Activated CD4-positive, alpha-beta T cell treated with anti-CD3 and anti-CD28 coated beads for 36 hours (primary cell): ENCODE data around the gene KCNQ4. TPM values are rescaled to one million over a fixed set of nuclear protein-coding genes. Genes with fewer than 3 reads are reported as not detected.

ENCODE experiments used
- ATAC-seq: fragments of 200-7000 bp; cut with Tn5 transposase; one replicate; pipeline ENCODE4 v1.10.0; 2021; ENCODE audit warnings: mild to moderate bottlenecking, moderate library complexity
- CTCF ChIA-PET: fragments of 350-600 bp; sonication (Branson Sonifier 250); formaldehyde crosslinking; loops from one replicate; lab custom pipeline; 2021; ENCODE audit warnings: antibody characterized with exemption; lab: Charles Lee
- POLR2A ChIA-PET: fragments of 350-600 bp; sonication (Branson Sonifier 250); formaldehyde crosslinking; loops from one replicate; lab custom pipeline; 2021; ENCODE audit warnings: antibody characterized with exemption, inconsistent platforms; lab: Charles Lee
- DNase-seq: peaks from one replicate; pipeline ENCODE4 v3.0.0-alpha.2; 2020
- H3K27ac Mint-ChIP-seq: one replicate; pipeline ENCODE4 v1.8.0; 2021; ENCODE audit warnings: mixed read lengths
- H3K27me3 Mint-ChIP-seq: one replicate; pipeline ENCODE4 v1.8.0; 2021; ENCODE audit warnings: mixed read lengths
- H3K36me3 Mint-ChIP-seq: one replicate; pipeline ENCODE4 v1.8.0; 2021; ENCODE audit warnings: low read depth, mixed read lengths
- H3K4me1 Mint-ChIP-seq: one replicate; pipeline ENCODE4 v1.8.0; 2021; ENCODE audit warnings: mixed read lengths
- H3K4me3 Mint-ChIP-seq: one replicate; pipeline ENCODE4 v1.8.0; 2021; ENCODE audit warnings: mild to moderate bottlenecking, moderate library complexity, mixed read lengths
- H3K9me3 Mint-ChIP-seq: one replicate; pipeline ENCODE4 v1.8.0; 2021; ENCODE audit warnings: low read depth, mixed read lengths
- intact Hi-C, 2 experiments: fragments of 100-400 bp; cut with DNase I in 1 of 2; cut with micrococcal nuclease in 1 of 2; formaldehyde crosslinking; loops; one replicate each; pipeline versions ENCODE4 v1.14.2 to v1.15.1; 2022 to 2024; cut with DNase I, micrococcal nuclease
- total RNA-seq, 2 experiments: library from RNA; stranded (reverse); gene quantifications; one replicate each; pipeline ENCODE4 v1.2.3, GENCODE V29; 2021

KCNQ4 gene
- total RNA-seq, 2 experiments from 2014 or later = 0.43 to 0.58 TPM

GRCh38 chr1:40780678-40781607, 2.6 kb upstream of the KCNQ4 start:
- H3K4me1 Mint-ChIP-seq = peaks cover 6% of the 10 kb centered on the region
- H3K9me3 Mint-ChIP-seq = no peaks in the 10 kb centered on the region
- no peak overlapping the region for H3K27ac Mint-ChIP-seq
- H3K36me3 Mint-ChIP-seq = peaks cover 21% of the 10 kb centered on the region
- H3K4me3 Mint-ChIP-seq = no peak overlapping the region
- no peak for DNase-seq
- no peak for ATAC-seq
- intact Hi-C loops = loop anchor here in 1 of 2 experiments (10.0 kb wide), 1 partner anchor 174 kb away; no protein-coding TSS in a partner anchor
- POLR2A ChIA-PET = no interaction called here
- CTCF ChIA-PET = no interaction called here
- peaks cover 26% of the 10 kb centered on the region for H3K27me3 Mint-ChIP-seq

DNA sequence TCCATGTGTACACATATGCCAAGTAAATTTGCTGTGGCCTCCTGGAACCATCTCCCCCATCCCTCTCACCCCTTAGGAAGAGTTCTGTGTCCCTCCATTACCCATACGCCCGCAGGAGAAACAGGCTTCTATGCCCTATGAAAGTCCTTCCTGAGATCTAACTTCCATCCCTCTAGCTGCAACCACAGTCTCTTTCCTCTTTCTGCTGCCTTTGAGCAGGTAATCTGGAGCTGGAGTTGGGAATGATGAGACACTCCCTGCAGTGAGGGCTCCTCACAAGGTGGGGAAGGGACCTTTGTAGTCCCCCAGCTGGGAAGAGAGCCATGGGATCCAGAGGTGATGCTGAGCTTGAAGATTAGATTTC, 2.0 kb upstream of the KCNQ4 start:
- intact Hi-C loops = loop anchor here in 1 of 2 experiments (10.0 kb wide), 1 partner anchor 173 kb away; no protein-coding TSS in a partner anchor
- Mint-ChIP-seq H3K36me3 (peaks cover 14% of the 10 kb centered on the region), H3K4me1 (peaks cover 6% of the 10 kb centered on the region), H3K4me3 (no peak overlapping the region), H3K27me3 (peaks cover 26% of the 10 kb centered on the region), H3K9me3 (no peaks in the 10 kb centered on the region), H3K27ac (peak overlapping the region; percentile 33)
- ChIA-PET CTCF (interaction anchor here (0.7 to 0.8 kb wide), 2 partner anchors 28 to 742 kb away, joined by 4 to 5 read pairs; no protein-coding TSS in a partner anchor), POLR2A (no interaction called here)
- DNase-seq (no peak), ATAC-seq (no peak)

DNA sequence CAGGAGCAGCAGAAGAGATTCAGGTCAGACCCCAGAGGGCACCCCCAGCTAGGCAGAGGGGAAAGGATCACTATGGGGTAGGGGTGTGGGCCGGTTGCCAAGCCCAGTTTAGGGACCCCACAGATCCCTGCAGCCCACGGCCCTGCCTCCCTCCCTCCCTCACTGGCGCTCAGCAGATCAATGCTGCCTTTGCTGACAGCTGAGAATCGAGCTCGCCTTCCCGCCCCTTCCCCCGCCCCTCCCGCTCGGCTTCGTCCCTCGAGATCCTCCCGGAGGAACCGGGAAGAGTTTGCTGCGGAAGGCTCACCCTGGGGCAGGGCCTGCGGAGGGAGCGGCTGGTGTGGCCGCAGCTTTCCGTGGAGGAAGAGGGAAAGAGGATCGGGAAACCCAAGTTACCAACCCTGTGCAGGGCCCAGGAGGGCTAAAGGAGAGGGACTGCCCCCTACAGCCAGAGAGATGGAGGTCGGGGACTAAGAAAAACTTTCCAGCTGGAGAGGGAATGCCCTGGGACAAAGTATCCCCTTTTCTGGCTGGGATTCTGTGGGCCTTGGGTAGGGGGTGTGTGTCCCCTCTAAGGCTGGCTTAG, 1.1 kb upstream of the KCNQ4 start:
- peaks cover 26% of the 10 kb centered on the region for H3K27me3 Mint-ChIP-seq
- CTCF ChIA-PET = interaction anchor here (0.7 to 1.0 kb wide), 4 partner anchors 27 to 743 kb away, joined by 4 to 5 read pairs (median 4); no protein-coding TSS in a partner anchor
- no peak overlapping the region for H3K27ac Mint-ChIP-seq
- POLR2A ChIA-PET = no interaction called here
- H3K9me3 Mint-ChIP-seq = no peaks in the 10 kb centered on the region
- DNase-seq = no peak
- H3K4me1 Mint-ChIP-seq = peaks cover 6% of the 10 kb centered on the region
- H3K36me3 Mint-ChIP-seq = peaks cover 7% of the 10 kb centered on the region
- no peak for ATAC-seq
- peak overlapping the region; percentile 64 for H3K4me3 Mint-ChIP-seq
- intact Hi-C loops = loop anchor here in 1 of 2 experiments (10.0 kb wide), 1 partner anchor 172 kb away; no protein-coding TSS in a partner anchor

DNA sequence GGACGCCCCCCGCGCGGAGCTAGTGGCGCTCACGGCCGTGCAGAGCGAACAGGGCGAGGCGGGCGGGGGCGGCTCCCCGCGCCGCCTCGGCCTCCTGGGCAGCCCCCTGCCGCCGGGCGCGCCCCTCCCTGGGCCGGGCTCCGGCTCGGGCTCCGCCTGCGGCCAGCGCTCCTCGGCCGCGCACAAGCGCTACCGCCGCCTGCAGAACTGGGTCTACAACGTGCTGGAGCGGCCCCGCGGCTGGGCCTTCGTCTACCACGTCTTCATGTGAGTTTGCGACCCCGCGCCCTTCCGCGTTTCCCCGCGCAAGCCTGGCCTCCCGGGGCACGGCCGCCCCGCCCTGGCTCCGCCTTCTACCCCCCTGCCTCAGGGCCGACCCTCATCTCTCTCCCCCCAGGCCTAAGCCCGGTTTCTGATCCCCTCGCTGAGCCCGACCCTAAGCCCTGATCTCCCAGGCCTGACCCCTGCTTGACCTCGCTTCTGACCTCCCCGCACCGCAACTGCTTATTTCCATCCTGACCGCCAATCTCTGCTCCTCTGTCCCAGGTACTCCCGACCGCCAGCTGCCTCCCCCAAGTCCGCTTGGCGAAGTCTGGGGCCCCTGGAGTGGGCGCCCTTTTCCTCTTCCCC, 669 bp downstream of the KCNQ4 start:
- Mint-ChIP-seq H3K4me3 (peak overlapping the region; percentile 52), H3K9me3 (no peaks in the 10 kb centered on the region), H3K27ac (no peak overlapping the region), H3K36me3 (peaks cover 3% of the 10 kb centered on the region), H3K27me3 (peaks cover 26% of the 10 kb centered on the region), H3K4me1 (peaks cover 6% of the 10 kb centered on the region)
- intact Hi-C loops = loop anchor here in 1 of 2 experiments (10.0 kb wide), 1 partner anchor 171 kb away; no protein-coding TSS in a partner anchor
- ChIA-PET POLR2A (no interaction called here), CTCF (no interaction called here)
- ATAC-seq = peak; percentile 25
- DNase-seq = no peak

- Mint-ChIP-seq H3K4me3 (peak overlapping the region; percentile 52), H3K36me3 (peaks cover 3% of the 10 kb centered on the region), H3K27me3 (peaks cover 26% of the 10 kb centered on the region), H3K27ac (no peak overlapping the region), H3K9me3 (no peaks in the 10 kb centered on the region), H3K4me1 (peaks cover 6% of the 10 kb centered on the region)
- CTCF ChIA-PET = no interaction called here
- DNase-seq (no peak), ATAC-seq (no peak)
- intact Hi-C loops = loop anchor here in 1 of 2 experiments (10.0 kb wide), 1 partner anchor 170 kb away; no protein-coding TSS in a partner anchor
- POLR2A ChIA-PET = interaction anchor here (0.7 kb wide), 1 partner anchor 61 kb away, joined by 3 read pairs; no protein-coding TSS in a partner anchor
Observed at GRCh38 chr1:40784771-40785151, 1.2 kb downstream of the KCNQ4 start.

DNA sequence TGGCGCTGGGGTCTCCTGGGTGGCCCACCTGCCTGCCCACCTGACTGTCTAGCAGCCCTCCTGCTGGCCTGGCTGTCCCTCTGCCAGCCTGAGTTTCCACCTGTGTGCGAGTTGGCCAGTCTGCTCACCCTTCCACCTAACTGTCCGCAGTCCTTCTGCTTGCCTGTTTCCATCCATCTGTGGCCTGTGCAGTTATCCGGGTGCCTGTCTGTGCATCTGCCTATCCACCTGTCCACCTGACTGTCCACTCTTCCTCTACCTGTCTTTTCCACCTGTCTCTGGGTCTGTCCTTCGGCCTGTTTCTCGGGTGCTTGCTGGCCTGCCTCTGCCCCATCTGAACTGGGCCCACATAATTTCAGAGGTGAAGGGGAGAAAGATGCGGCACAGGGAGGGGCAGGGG, 1.9 kb downstream of the KCNQ4 start:
- Mint-ChIP-seq H3K4me1 (peaks cover 6% of the 10 kb centered on the region), H3K27ac (no peak overlapping the region), H3K4me3 (no peak overlapping the region), H3K27me3 (peaks cover 26% of the 10 kb centered on the region), H3K9me3 (no peaks in the 10 kb centered on the region), H3K36me3 (peaks cover 3% of the 10 kb centered on the region)
- CTCF ChIA-PET = no interaction called here
- intact Hi-C loops = loop anchor here in 1 of 2 experiments (10.0 kb wide), 1 partner anchor 169 kb away; no protein-coding TSS in a partner anchor
- DNase-seq = no peak
- POLR2A ChIA-PET = interaction anchor here (0.7 kb wide), 1 partner anchor 60 kb away, joined by 3 read pairs; no protein-coding TSS in a partner anchor
- no peak for ATAC-seq

DNA sequence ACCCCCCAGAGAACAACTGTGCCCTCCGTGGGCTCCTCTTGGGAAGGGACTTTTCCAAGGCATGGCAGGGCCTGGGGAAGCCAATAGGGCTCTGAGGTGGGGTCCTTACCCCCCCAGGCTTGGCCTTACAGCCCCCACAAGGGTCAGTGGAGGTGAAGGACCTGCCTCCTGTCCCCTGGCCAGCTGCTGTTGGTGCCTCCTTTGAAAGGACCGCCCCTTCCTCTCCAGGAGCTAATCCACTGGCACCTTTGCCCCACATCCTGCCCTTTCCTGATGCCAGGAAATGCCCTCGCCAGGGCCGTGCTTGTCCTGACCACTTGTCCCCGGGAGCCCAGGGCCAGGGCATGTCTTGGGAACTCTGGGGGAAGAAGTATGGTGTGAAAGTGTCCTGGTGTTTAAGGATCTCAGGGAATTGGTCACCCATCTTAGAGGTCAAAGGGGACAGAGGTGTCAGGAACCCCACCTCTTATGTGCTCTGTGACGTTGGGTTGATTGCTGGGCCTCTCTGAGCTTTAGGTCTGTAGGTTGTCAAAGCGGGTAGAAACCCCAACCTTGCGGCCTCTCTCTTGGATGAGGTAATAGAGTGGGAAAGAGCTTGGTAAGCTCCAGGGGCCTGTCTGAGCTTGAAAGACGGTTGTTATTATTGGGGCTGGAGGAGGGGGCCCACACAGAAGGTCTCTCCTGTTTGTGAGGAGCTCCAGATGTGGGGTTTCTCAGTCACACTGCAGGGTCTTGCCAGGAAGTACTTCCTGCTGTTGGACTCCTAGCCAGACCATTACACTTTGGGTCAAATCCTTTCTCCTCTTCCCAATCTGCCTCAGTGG, 2.8 kb downstream of the KCNQ4 start:
- ATAC-seq (no peak), DNase-seq (no peak)
- CTCF ChIA-PET = interaction anchor here (1.7 kb wide), 1 partner anchor 11 kb away, joined by 5 read pairs; no protein-coding TSS in a partner anchor
- Mint-ChIP-seq H3K36me3 (peaks cover 3% of the 10 kb centered on the region), H3K27ac (no peak overlapping the region), H3K4me3 (no peak overlapping the region), H3K4me1 (peaks cover 6% of the 10 kb centered on the region), H3K9me3 (no peaks in the 10 kb centered on the region), H3K27me3 (peaks cover 25% of the 10 kb centered on the region)
- intact Hi-C loops = loop anchor here in 1 of 2 experiments (10.0 kb wide), 1 partner anchor 168 kb away; no protein-coding TSS in a partner anchor
- POLR2A ChIA-PET = interaction anchor here (0.5 kb wide), 1 partner anchor 8 kb away, joined by 3 read pairs; no protein-coding TSS in a partner anchor

- POLR2A ChIA-PET = interaction anchor here (0.5 kb wide), 1 partner anchor 8 kb away, joined by 3 read pairs; no protein-coding TSS in a partner anchor
- no peak overlapping the region for H3K27ac Mint-ChIP-seq
- peaks cover 6% of the 10 kb centered on the region for H3K4me1 Mint-ChIP-seq
- H3K4me3 Mint-ChIP-seq = no peak overlapping the region
- H3K9me3 Mint-ChIP-seq = no peaks in the 10 kb centered on the region
- peaks cover 19% of the 10 kb centered on the region for H3K27me3 Mint-ChIP-seq
- intact Hi-C loops = loop anchor here in 1 of 2 experiments (10.0 kb wide), 1 partner anchor 168 kb away; no protein-coding TSS in a partner anchor
- H3K36me3 Mint-ChIP-seq = peaks cover 3% of the 10 kb centered on the region
- ATAC-seq (no peak), DNase-seq (no peak)
- CTCF ChIA-PET = interaction anchor here (0.6 to 1.7 kb wide), 2 partner anchors 12 to 166 kb away, joined by 4 to 5 read pairs; no protein-coding TSS in a partner anchor
Observed at GRCh38 chr1:40786995-40787705, 3.6 kb downstream of the KCNQ4 start.

DNA sequence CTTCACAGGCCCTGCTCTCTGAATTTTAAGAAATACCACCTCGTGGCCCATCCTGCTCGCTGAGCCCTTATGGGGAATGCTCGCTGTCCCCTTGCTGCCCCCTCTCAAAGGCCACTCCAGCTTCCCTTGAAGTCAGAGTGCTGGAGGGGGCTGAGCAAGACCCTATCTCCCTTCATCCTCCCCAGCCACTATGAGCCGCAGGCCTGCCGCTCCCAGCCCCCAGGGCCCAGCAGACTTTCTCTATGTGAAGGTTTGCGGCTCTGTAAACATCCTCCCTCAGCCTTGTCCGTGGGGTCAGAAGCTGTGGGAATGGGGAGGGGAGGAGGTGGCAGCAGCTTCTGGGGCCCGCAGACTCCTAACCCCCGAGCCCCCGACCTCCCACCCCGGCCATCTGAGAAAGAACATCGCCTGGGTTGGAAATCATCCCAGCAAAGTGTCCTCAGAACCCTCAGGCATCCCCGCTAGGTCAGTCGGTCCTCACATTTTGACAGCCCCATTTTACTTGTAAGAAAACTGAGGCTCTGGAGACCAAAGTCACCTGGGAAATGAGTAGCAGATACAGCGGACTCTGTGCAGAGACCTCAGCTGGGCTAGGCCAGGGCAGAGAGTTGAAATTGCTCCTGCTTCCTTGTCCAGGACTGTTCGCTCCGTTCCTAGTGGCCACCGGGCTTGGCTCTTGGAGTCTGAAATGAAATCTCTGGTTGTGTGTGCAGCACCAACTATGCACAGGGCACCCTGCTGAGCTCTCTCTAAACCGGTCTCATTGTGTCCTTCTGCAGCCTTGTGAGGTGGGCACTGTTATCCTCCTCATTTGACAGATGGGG, 4.4 kb downstream of the KCNQ4 start:
- POLR2A ChIA-PET = interaction anchor here (0.6 kb wide), 1 partner anchor 131 kb away, joined by 4 read pairs; no protein-coding TSS in a partner anchor
- H3K27ac Mint-ChIP-seq = no peak overlapping the region

More for the DNA sequence above, 4.4 kb downstream of the KCNQ4 start:
- ATAC-seq (no peak), DNase-seq (no peak)
- CTCF ChIA-PET = interaction anchor here (1.7 kb wide), 1 partner anchor 13 kb away, joined by 5 read pairs; no protein-coding TSS in a partner anchor
- Mint-ChIP-seq H3K36me3 (peaks cover 3% of the 10 kb centered on the region), H3K27me3 (peaks cover 16% of the 10 kb centered on the region), H3K4me1 (peaks cover 6% of the 10 kb centered on the region), H3K4me3 (no peak overlapping the region), H3K9me3 (no peaks in the 10 kb centered on the region)
- intact Hi-C loops = loop anchor here in 1 of 2 experiments (10.0 kb wide), 1 partner anchor 167 kb away; no protein-coding TSS in a partner anchor
